DND-41 (cell line): ENCODE data around the gene NKD1.

Source experiments
- ATAC-seq: fragments of 200-7000 bp; cut with Tn5 transposase; 3 replicates; pipeline ENCODE4 v1.9.1; 2021; ENCODE audit warnings: low read depth; ENCODE audit not compliant: insufficient read depth
- DNase-seq: peaks from one replicate; pipeline ENCODE4 v3.0.0-alpha.2; 2020
- H2AFZ ChIP-seq: 2 replicates; pipeline ENCODE4 v1.6.0; 2012; ENCODE audit warnings: low read depth, low read length
- H3K27ac ChIP-seq: 2 replicates; pipeline ENCODE4 v1.5.1; 2012; ENCODE audit warnings: low read length, inconsistent platforms
- H3K27me3 ChIP-seq: fragments of 200-600 bp; sonication (generic); 2 replicates; pipeline ENCODE4 v1.6.0; 2012; ENCODE audit warnings: low read length, mild to moderate bottlenecking, inconsistent platforms; ENCODE audit not compliant: insufficient read depth, poor library complexity
- H3K36me3 ChIP-seq: 2 replicates; pipeline ENCODE4 v1.5.1; 2012; ENCODE audit warnings: low read length, inconsistent platforms; ENCODE audit not compliant: insufficient read depth
- H3K4me1 ChIP-seq: 2 replicates; pipeline ENCODE4 v1.5.1; 2012; ENCODE audit warnings: mild to moderate bottlenecking, low read length; ENCODE audit not compliant: insufficient read depth
- H3K4me2 ChIP-seq: 2 replicates; pipeline ENCODE4 v1.6.0; 2012; ENCODE audit warnings: mild to moderate bottlenecking, moderate library complexity, low read length, inconsistent platforms; ENCODE audit not compliant: insufficient read depth
- H3K4me3 ChIP-seq, 2 experiments: fragments of 200-600 bp in 1 of 2; shearing (Covaris generic) in 1 of 2; 2 replicates each; pipeline ENCODE4 v1.5.1; 2012 to 2016; ENCODE audit warnings: inconsistent platforms in 2 of 2, low read length in 2 of 2, mild to moderate bottlenecking in 2 of 2, low read depth in 1 of 2, moderate library complexity in 1 of 2
- H3K79me2 ChIP-seq: 2 replicates; pipeline ENCODE4 v1.6.0; 2012; ENCODE audit warnings: low read length, inconsistent platforms; ENCODE audit not compliant: insufficient read depth
- H3K9ac ChIP-seq: 2 replicates; pipeline ENCODE4 v1.6.0; 2012; ENCODE audit warnings: low read depth, mild to moderate bottlenecking, inconsistent platforms, low read length, moderate library complexity
- H3K9me3 ChIP-seq: 2 replicates; pipeline ENCODE4 v1.5.1; 2012; ENCODE audit warnings: low read length, moderate library complexity, mild to moderate bottlenecking, inconsistent platforms; ENCODE audit not compliant: insufficient read depth, severe bottlenecking
- H4K20me1 ChIP-seq: 2 replicates; pipeline ENCODE4 v1.6.0; 2012; ENCODE audit warnings: low read length; ENCODE audit not compliant: insufficient read depth
- EZH2 ChIP-seq: IDR thresholded peaks from 3 replicates; pipeline ENCODE4 v1.6.1; 2012; ENCODE audit warnings: borderline replicate concordance, low read depth, mild to moderate bottlenecking, moderate library complexity, low read length, inconsistent platforms; ENCODE audit not compliant: severe bottlenecking
- TF ChIP-seq, protein P1 (sequence below): IDR thresholded peaks from 2 replicates; pipeline ENCODE4 v1.5.1; 2012; ENCODE audit warnings: borderline replicate concordance, low read length, moderate library complexity, mild to moderate bottlenecking; ENCODE audit not compliant: poor library complexity, severe bottlenecking; ENCODE audit errors: extremely low read depth

NKD1 gene

DNA sequence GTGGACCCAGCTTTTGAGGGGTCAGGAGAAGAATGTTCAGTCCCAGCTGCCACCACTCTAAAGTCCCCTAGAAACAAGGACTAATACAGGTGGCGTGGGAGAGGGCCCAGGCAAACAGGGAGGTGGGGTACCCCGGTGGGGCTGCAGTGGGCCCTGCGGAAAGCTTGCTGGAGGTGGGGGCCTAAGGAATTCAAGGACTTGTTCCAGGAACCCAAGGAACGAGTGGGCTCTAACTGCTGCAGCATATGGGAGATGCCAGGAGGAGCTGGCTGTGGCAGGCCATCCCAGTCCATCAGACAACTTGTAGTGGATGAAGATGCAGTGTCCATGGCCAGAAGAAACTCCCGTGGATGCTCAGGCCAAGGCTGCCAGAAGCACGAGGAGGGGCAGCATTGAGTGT lies 122.3 kb downstream of the NKD1 start:
- TF ChIP-seq, protein P1, sequence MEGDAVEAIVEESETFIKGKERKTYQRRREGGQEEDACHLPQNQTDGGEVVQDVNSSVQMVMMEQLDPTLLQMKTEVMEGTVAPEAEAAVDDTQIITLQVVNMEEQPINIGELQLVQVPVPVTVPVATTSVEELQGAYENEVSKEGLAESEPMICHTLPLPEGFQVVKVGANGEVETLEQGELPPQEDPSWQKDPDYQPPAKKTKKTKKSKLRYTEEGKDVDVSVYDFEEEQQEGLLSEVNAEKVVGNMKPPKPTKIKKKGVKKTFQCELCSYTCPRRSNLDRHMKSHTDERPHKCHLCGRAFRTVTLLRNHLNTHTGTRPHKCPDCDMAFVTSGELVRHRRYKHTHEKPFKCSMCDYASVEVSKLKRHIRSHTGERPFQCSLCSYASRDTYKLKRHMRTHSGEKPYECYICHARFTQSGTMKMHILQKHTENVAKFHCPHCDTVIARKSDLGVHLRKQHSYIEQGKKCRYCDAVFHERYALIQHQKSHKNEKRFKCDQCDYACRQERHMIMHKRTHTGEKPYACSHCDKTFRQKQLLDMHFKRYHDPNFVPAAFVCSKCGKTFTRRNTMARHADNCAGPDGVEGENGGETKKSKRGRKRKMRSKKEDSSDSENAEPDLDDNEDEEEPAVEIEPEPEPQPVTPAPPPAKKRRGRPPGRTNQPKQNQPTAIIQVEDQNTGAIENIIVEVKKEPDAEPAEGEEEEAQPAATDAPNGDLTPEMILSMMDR, result no peak
- no peak for TF ChIP-seq EZH2
- Histone ChIP-seq H3K27me3 (no peaks in the 10 kb centered on the region), H3K9ac (no peak overlapping the region), H3K27ac (no peak overlapping the region), H2AFZ (no peak overlapping the region), H3K4me3 (no peak overlapping the region), H3K9me3 (peaks cover 23% of the 10 kb centered on the region), H3K36me3 (peaks cover 42% of the 10 kb centered on the region), H4K20me1 (no peaks in the 10 kb centered on the region), H3K79me2 (no peaks in the 10 kb centered on the region), H3K4me2 (no peak overlapping the region), H3K4me1 (no peaks in the 10 kb centered on the region)
- ATAC-seq, result no peak
- no peak for DNase-seq

DNA sequence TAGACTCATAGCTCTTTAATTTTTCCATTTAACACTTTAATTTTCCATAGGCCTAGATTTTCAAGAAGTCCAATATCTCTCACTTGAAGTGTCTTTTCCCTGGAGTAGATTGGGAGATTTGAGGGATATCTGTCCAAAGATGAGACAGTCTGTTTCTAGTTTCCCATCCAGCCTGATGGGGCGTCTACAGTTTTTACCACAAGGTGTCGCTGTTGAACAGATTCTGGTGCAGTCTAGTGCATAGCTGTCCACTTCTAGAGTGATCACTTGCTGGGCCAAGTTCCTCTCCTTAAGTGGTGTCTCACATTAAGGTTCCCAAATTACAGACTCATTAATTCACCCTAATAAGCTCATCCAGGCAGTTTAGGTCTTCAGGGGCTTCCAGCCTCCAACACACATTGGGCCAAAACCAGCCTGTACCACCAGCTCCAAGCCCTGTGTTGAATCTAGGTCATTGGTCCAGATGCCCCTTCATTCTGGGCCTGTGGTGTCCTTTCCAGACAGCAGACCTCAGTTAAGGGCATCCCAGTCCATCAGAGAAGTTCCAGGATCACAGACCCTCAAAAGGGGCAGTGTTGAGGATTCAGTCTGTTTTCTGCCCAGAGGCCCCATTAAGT lies 123.6 kb downstream of the NKD1 start:
- H3K9me3 ChIP-seq, result peaks cover 23% of the 10 kb centered on the region
- no peaks in the 10 kb centered on the region for H3K27me3 ChIP-seq
- 0 out of 3 replicates have a peak, but pooled peaks have one; percentile 27 for ATAC-seq
- DNase-seq, result peak; percentile 50
- no peaks in the 10 kb centered on the region for H3K4me1 ChIP-seq
- no peaks in the 10 kb centered on the region for H3K79me2 ChIP-seq
- H3K4me2 ChIP-seq, result no peak overlapping the region
- H3K4me3 ChIP-seq, result no peak overlapping the region
- peaks cover 54% of the 10 kb centered on the region for H3K36me3 ChIP-seq
- H3K27ac ChIP-seq, result no peak overlapping the region
- no peak for TF ChIP-seq EZH2
- TF ChIP-seq, protein P1, result peak; percentile 69
- no peaks in the 10 kb centered on the region for H4K20me1 ChIP-seq
- no peak overlapping the region for H2AFZ ChIP-seq
- no peak overlapping the region for H3K9ac ChIP-seq

DNA sequence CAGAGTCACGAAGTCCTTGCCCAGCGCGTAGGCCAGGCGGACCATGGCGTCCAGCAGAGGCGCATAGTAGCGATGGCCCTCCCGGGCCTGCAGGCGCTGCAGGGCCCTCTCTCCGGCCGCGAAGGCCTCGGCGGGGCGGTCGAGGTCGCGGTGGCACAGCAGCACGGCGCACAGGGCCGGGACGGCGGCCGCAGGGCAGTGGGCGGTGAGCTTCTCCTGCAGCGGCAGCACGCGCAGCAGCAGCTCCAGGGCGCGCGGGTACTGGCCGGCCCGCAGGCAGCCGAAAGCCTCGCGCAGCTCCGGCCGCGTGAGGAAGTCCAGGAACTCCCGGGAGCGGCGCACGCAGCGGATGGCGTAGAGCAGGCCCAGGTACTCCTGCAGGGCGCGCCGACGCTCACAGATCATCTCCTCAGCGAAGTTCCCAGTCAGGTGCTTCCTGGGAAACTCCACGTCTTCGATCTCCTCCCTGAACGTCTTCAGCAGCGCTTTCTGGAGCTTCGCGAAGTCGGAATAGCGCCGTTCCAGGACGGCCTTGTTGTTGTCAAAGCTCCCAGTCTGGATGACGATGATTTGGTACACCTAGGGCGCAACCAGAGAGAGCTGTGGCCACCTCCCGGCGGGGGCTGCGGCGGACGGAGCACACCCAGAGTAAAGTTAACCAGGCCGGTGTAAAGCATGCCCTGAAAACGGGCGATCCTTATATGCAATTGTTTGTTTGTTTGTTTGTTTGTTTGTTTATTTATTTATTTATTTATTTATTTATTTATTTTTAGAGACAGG lies 125.5 kb downstream of the NKD1 start:
- ATAC-seq (no peak), DNase-seq (no peak)
- Histone ChIP-seq H3K36me3 (peaks cover 66% of the 10 kb centered on the region), H3K4me2 (no peak overlapping the region), H2AFZ (no peak overlapping the region), H3K4me1 (no peaks in the 10 kb centered on the region), H3K9ac (no peak overlapping the region), H3K27me3 (no peaks in the 10 kb centered on the region), H3K79me2 (no peaks in the 10 kb centered on the region), H4K20me1 (no peaks in the 10 kb centered on the region), H3K4me3 (no peak overlapping the region), H3K9me3 (peaks cover 23% of the 10 kb centered on the region), H3K27ac (no peak overlapping the region)
- TF ChIP-seq, protein P1, result no peak
- TF ChIP-seq EZH2, result no peak
